ENCODE results near the gene TMEM80. TPM values are rescaled to one million over a fixed set of nuclear protein-coding genes. Genes with fewer than 3 reads are reported as not detected.

The TMEM80 gene
- total RNA-seq, 1 donor = 8.3 TPM

GRCh38 chr11:691710-692590 lies 3.7 kb upstream of the TMEM80 start:
- Histone ChIP-seq H3K4me1 (ENCODE audit: insufficient read depth, low read length) (peaks cover 40% of the 10 kb centered on the region), H3K9me3 (ENCODE audit: low read depth, low read length) (no peaks in the 10 kb centered on the region), H3K27me3 (ENCODE audit: insufficient read depth, low read length) (no peaks in the 10 kb centered on the region), H3K4me3 (ENCODE audit: low read length) (no peak overlapping the region)

- H3K9me3 ChIP-seq (ENCODE audit: low read depth, low read length) = no peaks in the 10 kb centered on the region
- H3K4me3 ChIP-seq (ENCODE audit: low read length) = no peak overlapping the region
- H3K27me3 ChIP-seq (ENCODE audit: insufficient read depth, low read length) = no peaks in the 10 kb centered on the region
- H3K4me1 ChIP-seq (ENCODE audit: insufficient read depth, low read length) = peaks cover 49% of the 10 kb centered on the region
Observed at GRCh38 chr11:692824-693414, 2.7 kb upstream of the TMEM80 start.

GRCh38 chr11:693415-693831 lies 2.2 kb upstream of the TMEM80 start:
- Histone ChIP-seq H3K4me1 (ENCODE audit: insufficient read depth, low read length) (peaks cover 54% of the 10 kb centered on the region), H3K4me3 (ENCODE audit: low read length) (no peak overlapping the region), H3K27me3 (ENCODE audit: insufficient read depth, low read length) (no peaks in the 10 kb centered on the region), H3K9me3 (ENCODE audit: low read depth, low read length) (no peaks in the 10 kb centered on the region)

GRCh38 chr11:693887-694562 lies 1.6 kb upstream of the TMEM80 start:
- Histone ChIP-seq H3K4me3 (ENCODE audit: low read length) (no peak overlapping the region), H3K9me3 (ENCODE audit: low read depth, low read length) (no peaks in the 10 kb centered on the region), H3K4me1 (ENCODE audit: insufficient read depth, low read length) (peaks cover 59% of the 10 kb centered on the region), H3K27me3 (ENCODE audit: insufficient read depth, low read length) (no peaks in the 10 kb centered on the region)

GRCh38 chr11:694563-695287 lies 891 bp upstream of the TMEM80 start, which contains the start of gene DEAF1:
DEAF1 (minus strand) TSS chr11:695222; CDS start chr11:695047, 175 bp downstream.
- H3K4me1 ChIP-seq (ENCODE audit: insufficient read depth, low read length) = peaks cover 59% of the 10 kb centered on the region
- no peaks in the 10 kb centered on the region for H3K9me3 ChIP-seq (ENCODE audit: low read depth, low read length)
- no peaks in the 10 kb centered on the region for H3K27me3 ChIP-seq (ENCODE audit: insufficient read depth, low read length)
- H3K4me3 ChIP-seq (ENCODE audit: low read length) = peak within 1 kb of the TSS; percentile 79

DNA sequence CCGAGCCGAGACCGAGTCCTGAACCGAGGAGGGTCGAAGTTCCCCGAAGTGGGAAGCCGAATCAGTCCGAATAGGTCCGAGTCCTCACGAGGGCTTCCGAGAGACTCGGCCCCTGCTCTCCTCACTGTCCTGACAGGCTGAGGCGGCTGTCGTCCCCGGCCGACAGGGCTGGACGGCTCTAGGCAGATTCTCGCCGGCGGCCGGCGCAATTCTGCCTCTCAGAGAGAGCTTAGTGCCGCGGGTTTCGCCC lies 403 bp upstream of the TMEM80 start:
- H3K9me3 ChIP-seq (ENCODE audit: low read depth, low read length) = no peaks in the 10 kb centered on the region
- H3K27me3 ChIP-seq (ENCODE audit: insufficient read depth, low read length) = no peaks in the 10 kb centered on the region
- H3K4me3 ChIP-seq (ENCODE audit: low read length) = peak overlapping the region; percentile 79
- H3K4me1 ChIP-seq (ENCODE audit: insufficient read depth, low read length) = peaks cover 59% of the 10 kb centered on the region

- no peaks in the 10 kb centered on the region for H3K27me3 ChIP-seq (ENCODE audit: insufficient read depth, low read length)
- no peak overlapping the region for H3K4me3 ChIP-seq (ENCODE audit: low read length)
- no peaks in the 10 kb centered on the region for H3K9me3 ChIP-seq (ENCODE audit: low read depth, low read length)
- peaks cover 45% of the 10 kb centered on the region for H3K4me1 ChIP-seq (ENCODE audit: insufficient read depth, low read length)
Observed at GRCh38 chr11:696955-697491, 1.4 kb downstream of the TMEM80 start.

DNA sequence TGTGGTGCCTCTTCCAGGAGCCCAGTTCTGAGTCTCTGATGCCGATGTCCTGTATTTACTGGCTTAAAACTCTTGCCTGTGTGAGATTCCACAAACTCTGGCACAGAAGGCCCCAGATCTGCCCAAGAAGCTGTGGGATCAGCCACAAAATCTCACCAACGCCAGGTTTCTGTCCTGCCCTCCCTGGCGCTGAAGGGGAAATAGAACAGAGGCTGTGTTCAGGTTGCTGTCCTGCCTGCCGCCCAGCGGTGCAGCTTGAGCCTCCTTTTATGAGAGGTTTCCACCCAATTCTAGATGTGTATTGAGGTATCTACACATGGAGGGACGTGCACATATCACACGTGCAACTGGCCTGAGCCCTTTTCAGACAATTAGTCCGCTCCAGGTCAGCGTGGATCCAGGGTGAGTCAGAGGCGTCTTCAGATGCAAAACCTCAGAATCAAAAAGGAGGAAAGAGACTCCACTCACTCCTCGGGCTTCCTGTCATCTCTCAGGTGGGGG lies 2.2 kb downstream of the TMEM80 start:
- Histone ChIP-seq H3K27me3 (ENCODE audit: insufficient read depth, low read length) (no peaks in the 10 kb centered on the region), H3K4me3 (ENCODE audit: low read length) (no peak overlapping the region), H3K9me3 (ENCODE audit: low read depth, low read length) (no peaks in the 10 kb centered on the region), H3K4me1 (ENCODE audit: insufficient read depth, low read length) (peaks cover 46% of the 10 kb centered on the region)

DNA sequence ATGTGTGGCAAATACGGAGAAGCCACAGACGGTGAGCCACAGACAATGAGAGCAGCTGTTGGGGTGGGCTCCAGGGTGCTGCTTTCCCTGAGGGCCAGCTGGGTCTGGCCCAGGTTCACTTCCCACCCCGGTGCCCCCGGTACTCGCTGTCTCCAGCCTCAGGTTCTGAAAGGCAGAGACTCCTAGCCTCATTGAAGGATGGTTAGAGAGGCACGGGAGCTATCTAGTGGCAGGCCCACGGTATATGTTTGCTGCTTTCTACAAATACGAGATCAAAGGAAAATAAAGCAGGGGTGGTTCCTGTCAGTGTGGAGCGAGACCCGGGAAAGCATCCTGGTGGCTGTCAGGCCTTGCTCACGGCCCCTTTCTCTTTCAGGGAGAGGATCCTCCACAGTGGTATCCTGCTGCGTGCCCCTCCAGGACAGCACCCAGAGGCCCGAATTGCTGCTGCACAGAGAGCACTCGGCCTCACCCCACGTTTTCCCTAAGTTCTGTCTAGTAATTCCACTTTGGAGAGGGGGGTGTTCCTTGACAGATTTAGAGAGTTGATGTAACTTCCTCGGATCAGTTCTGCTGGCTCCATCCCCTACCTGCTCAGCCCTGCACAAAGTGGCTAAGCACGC lies 3.0 kb downstream of the TMEM80 start:
- Histone ChIP-seq H3K4me1 (ENCODE audit: insufficient read depth, low read length) (peaks cover 43% of the 10 kb centered on the region), H3K4me3 (ENCODE audit: low read length) (no peak overlapping the region), H3K9me3 (ENCODE audit: low read depth, low read length) (no peaks in the 10 kb centered on the region), H3K27me3 (ENCODE audit: insufficient read depth, low read length) (no peaks in the 10 kb centered on the region)

DNA sequence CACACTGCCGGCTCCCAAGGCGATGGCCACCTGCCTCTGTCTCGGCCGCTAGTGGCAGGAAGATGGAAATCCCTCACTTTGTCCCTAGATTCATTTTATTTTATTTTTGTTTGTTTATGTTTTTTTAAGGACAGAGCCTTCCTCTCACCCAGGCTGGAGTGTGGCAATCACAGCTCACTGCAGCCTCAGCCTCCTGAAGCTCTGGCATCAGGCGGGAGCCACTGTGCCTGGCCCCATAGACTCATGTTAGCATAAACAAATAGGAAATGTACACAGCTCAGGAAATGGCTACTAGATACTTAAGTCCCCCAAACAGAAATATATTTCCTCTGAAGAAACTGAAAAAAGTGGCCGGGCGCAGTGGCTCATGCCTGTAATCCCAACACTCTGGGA lies 3.5 kb downstream of the TMEM80 start:
- Histone ChIP-seq H3K4me3 (ENCODE audit: low read length) (no peak overlapping the region), H3K27me3 (ENCODE audit: insufficient read depth, low read length) (no peaks in the 10 kb centered on the region), H3K9me3 (ENCODE audit: low read depth, low read length) (no peaks in the 10 kb centered on the region), H3K4me1 (ENCODE audit: insufficient read depth, low read length) (peaks cover 38% of the 10 kb centered on the region)

DNA sequence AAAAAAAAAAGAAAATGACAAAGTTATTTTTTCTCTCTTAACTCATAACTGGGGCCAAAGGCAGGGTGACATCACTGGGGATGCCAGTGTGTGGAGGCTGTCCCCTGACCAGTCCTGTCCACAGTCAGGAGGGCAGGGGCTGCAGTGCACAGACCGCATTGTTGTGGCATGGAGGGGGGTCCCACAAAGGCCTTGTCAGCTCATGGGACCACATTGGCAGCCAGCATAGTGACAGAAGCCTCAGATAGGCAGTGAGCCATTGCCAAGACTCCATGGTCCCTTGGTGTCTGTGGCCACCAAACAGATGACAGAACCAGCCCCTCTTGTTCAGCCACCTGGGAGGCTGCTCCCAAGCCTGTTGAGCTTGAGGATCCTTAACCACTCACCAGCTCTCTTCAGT lies 4.1 kb downstream of the TMEM80 start:
- H3K9me3 ChIP-seq (ENCODE audit: low read depth, low read length) = no peaks in the 10 kb centered on the region
- peaks cover 37% of the 10 kb centered on the region for H3K4me1 ChIP-seq (ENCODE audit: insufficient read depth, low read length)
- no peak overlapping the region for H3K4me3 ChIP-seq (ENCODE audit: low read length)
- no peaks in the 10 kb centered on the region for H3K27me3 ChIP-seq (ENCODE audit: insufficient read depth, low read length)

GRCh38 chr11:701741-702461 lies 6.3 kb downstream of the TMEM80 start:
- peaks cover 34% of the 10 kb centered on the region for H3K4me1 ChIP-seq (ENCODE audit: insufficient read depth, low read length)
- H3K9me3 ChIP-seq (ENCODE audit: low read depth, low read length) = no peaks in the 10 kb centered on the region
- no peak overlapping the region for H3K4me3 ChIP-seq (ENCODE audit: low read length)
- H3K27me3 ChIP-seq (ENCODE audit: insufficient read depth, low read length) = peaks cover 6% of the 10 kb centered on the region

DNA sequence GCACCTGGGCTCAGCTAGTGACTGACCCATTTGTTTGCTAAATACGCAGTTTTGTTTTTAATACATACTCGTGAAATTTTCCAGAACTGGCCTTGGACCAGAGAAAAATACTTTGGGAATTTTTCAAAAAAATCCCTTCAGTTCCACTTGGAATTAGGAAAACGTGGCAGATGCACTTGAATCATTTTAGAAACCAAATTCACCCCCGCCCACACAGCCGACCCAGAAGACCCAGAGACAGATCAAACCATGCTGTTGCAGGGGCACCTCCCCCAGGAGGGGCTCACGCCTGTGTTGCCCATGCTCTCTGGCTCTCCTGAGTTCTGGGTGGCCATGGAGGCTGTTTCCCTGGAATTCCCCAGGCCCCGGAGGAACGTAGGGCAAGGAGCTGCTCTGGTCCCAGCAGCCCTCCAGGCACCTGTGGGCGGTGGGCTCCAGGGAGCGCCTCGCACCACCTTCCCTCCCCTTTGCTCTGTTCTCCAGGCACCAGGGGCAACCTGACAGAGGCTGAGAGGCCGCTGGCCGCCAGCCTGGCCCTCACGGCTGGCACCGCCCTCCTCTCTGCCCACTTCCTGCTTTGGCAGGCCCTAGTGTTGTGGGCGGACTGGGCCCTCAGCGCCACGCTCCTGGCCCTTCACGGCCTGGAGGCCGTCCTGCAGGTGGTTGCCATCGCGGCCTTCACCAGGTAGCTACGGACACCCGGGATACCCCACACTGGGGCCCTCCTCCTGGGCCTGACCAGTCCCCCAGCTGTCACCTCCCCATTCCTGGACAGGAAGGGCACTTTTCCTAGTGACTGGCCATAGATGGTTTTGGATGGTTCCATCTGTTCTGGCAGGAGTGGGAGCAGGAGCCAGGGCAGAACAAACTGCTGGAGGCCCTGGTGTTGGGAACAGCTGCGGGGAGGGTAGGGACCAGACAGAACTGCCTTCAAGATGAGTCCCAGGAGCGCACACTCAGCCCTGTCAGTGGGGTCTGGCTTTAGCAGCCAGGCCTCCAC lies 7.1 kb downstream of the TMEM80 start:
- Histone ChIP-seq H3K27me3 (ENCODE audit: insufficient read depth, low read length) (peaks cover 10% of the 10 kb centered on the region), H3K4me3 (ENCODE audit: low read length) (no peak overlapping the region), H3K9me3 (ENCODE audit: low read depth, low read length) (no peaks in the 10 kb centered on the region), H3K4me1 (ENCODE audit: insufficient read depth, low read length) (peaks cover 25% of the 10 kb centered on the region)

All from mononuclear cell (primary cell).